Measurements from ENCODE around the gene CCDC186. TPM values are rescaled to one million over a fixed set of nuclear protein-coding genes. Genes with fewer than 3 reads are reported as not detected.

The CCDC186 gene
- total RNA-seq, 2 donors from 2014 or later: 15.2 to 21.5 TPM

- DNase-seq (ENCODE audit: low spot score): no peak
- ATAC-seq (ENCODE audit: insufficient number of reproducible peaks, low FRiP score, low read depth): no peak
- no peak for TF ChIP-seq CTCF (IDR thresholded peaks at IDR 0.05)
- no peaks in the 10 kb centered on the region for H3K9me3 ChIP-seq
- no peaks in the 10 kb centered on the region for H3K36me3 ChIP-seq
- H3K27me3 ChIP-seq (replicated peaks; ENCODE audit: insufficient read depth): no peaks in the 10 kb centered on the region
- H3K4me1 ChIP-seq (ENCODE audit: control insufficient read depth in 1 of 2, low read depth in 2 of 2): peaks cover 0 to 13% of the 10 kb centered on the region in 2 donors
- peak overlapping the region; percentile 8 for H3K4me3 ChIP-seq
- no peak overlapping the region for H3K27ac ChIP-seq
These were observed 78.3 kb downstream of the CCDC186 start for GRCh38 chr10:114095559-114096337.

DNA sequence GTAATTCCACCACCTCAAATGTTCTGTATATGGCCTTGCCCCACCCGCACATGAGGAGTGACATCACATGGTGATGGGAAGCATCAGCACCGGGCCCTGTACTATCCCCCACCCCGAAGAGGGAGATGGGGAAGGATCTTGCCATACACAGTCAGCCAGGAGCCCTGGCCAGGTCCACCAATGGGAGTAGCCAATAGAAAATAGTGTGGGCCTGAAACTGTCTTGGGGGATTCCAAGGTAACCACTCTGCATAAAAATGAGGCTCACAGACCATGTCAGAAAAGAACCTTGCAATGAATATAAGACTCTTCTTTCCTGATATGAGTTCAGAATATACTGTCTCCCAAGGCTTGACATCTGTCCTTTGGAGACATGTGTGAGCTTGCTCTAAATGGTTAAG is 79.2 kb downstream of the CCDC186 start:
- no peak for ATAC-seq (ENCODE audit: insufficient number of reproducible peaks, low FRiP score, low read depth)
- no peaks in the 10 kb centered on the region for H3K27me3 ChIP-seq (replicated peaks; ENCODE audit: insufficient read depth)
- no peak overlapping the region for H3K4me3 ChIP-seq
- no peak overlapping the region for H3K27ac ChIP-seq
- no peaks in the 10 kb centered on the region for H3K9me3 ChIP-seq
- no peak for TF ChIP-seq CTCF (IDR thresholded peaks at IDR 0.05)
- peaks cover 0 to 9% of the 10 kb centered on the region in 2 donors for H3K4me1 ChIP-seq (ENCODE audit: control insufficient read depth in 1 of 2, low read depth in 2 of 2)
- no peaks in the 10 kb centered on the region for H3K36me3 ChIP-seq
- no peak for DNase-seq (ENCODE audit: low spot score)

DNA sequence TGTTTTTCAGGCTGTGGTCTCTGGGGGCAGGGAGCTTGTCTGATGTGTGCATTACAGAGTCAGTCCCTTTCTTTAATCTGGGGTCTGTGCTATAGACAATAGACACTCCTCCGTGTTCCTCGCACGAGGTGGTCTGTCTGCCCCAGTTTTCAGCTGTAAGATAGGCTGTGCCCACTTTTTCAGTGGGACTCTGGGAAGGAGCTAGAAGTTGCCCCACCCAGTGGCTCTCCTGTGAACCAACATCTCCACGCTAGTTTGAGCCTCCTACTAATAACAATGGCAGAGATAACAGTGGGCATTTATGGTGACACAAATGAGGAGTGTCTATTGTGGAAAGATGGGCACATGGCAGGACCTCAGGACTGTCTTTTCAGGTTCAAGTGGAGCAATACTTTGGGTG is 86.3 kb downstream of the CCDC186 start:
- no peaks in the 10 kb centered on the region for H3K36me3 ChIP-seq
- no peaks in the 10 kb centered on the region for H3K27me3 ChIP-seq (replicated peaks; ENCODE audit: insufficient read depth)
- H3K4me3 ChIP-seq: no peak overlapping the region
- no peaks in the 10 kb centered on the region for H3K9me3 ChIP-seq
- no peak for DNase-seq (ENCODE audit: low spot score)
- no peak for ATAC-seq (ENCODE audit: insufficient number of reproducible peaks, low FRiP score, low read depth)
- H3K4me1 ChIP-seq (ENCODE audit: control insufficient read depth in 1 of 2, low read depth in 2 of 2): no peaks in the 10 kb centered on the region
- TF ChIP-seq CTCF (IDR thresholded peaks at IDR 0.05): no peak
- H3K27ac ChIP-seq: no peak overlapping the region

DNA sequence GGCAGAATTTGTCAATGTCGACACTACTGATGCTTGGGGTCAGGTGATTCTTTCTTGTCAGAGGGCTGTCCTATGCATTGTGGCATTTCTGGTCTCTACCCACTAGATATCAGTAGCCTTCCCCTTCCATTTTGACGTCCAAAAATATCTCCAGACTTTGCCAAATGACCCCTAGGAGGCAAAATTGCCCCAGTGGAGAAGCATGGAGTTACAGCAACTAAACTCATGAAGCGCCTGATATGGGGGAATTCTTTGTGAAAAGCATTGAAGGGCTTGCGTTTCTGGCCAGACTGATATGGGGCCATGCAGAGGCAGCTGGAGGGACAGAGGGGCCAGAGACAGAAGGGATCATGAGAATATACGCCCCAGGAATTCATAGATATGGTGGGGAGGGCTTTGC is 86.7 kb downstream of the CCDC186 start:
- H3K4me1 ChIP-seq (ENCODE audit: control insufficient read depth in 1 of 2, low read depth in 2 of 2): no peaks in the 10 kb centered on the region

GRCh38 chr10:114084215-114084614 is 89.8 kb downstream of the CCDC186 start:
- H3K9me3 ChIP-seq: no peaks in the 10 kb centered on the region
- TF ChIP-seq CTCF (IDR thresholded peaks at IDR 0.05): no peak
- no peaks in the 10 kb centered on the region for H3K4me1 ChIP-seq (ENCODE audit: control insufficient read depth in 1 of 2, low read depth in 2 of 2)
- no peak for DNase-seq (ENCODE audit: low spot score)
- no peak overlapping the region for H3K4me3 ChIP-seq
- no peak overlapping the region for H3K27ac ChIP-seq
- H3K36me3 ChIP-seq: no peaks in the 10 kb centered on the region
- ATAC-seq (ENCODE audit: insufficient number of reproducible peaks, low FRiP score, low read depth): no peak
- no peaks in the 10 kb centered on the region for H3K27me3 ChIP-seq (replicated peaks; ENCODE audit: insufficient read depth)

More for the DNA sequence above, 86.7 kb downstream of the CCDC186 start:
- no peaks in the 10 kb centered on the region for H3K27me3 ChIP-seq (replicated peaks; ENCODE audit: insufficient read depth)
- no peak for DNase-seq (ENCODE audit: low spot score)
- TF ChIP-seq CTCF (IDR thresholded peaks at IDR 0.05): no peak
- no peaks in the 10 kb centered on the region for H3K36me3 ChIP-seq
- no peak overlapping the region for H3K27ac ChIP-seq
- no peaks in the 10 kb centered on the region for H3K9me3 ChIP-seq
- no peak overlapping the region for H3K4me3 ChIP-seq
- no peak for ATAC-seq (ENCODE audit: insufficient number of reproducible peaks, low FRiP score, low read depth)

Data from thoracic aorta (tissue), 2 donors.